HepG2 (cell line): ENCODE measurements around the gene FAM120C. TPM values are rescaled to one million over a fixed set of nuclear protein-coding genes. Genes with fewer than 3 reads are reported as not detected.

Experiments
- CEBPB ChIP-seq: IDR thresholded peaks from 2 replicates; pipeline ENCODE4 v1.6.1; 2011; ENCODE audit warnings: low read depth, low read length, improper control_type of control experiment, borderline replicate concordance
- DMAP1 ChIP-seq: IDR thresholded peaks from 2 replicates; pipeline ENCODE4 v1.6.1; 2016
- GABPB1 ChIP-seq: IDR thresholded peaks from 2 replicates; pipeline ENCODE4 v1.6.1; 2016; ENCODE audit warnings: mild to moderate bottlenecking, missing genetic modification reagents, moderate library complexity, missing compliant biosample characterization
- HES4 ChIP-seq: sonication (generic); formaldehyde crosslinking; IDR thresholded peaks from 2 replicates; pipeline ENCODE4 v1.9.0; 2021; ENCODE audit warnings: mild to moderate bottlenecking, missing genetic modification reagents, borderline replicate concordance
- MATR3 ChIP-seq: sonication (generic); formaldehyde crosslinking; IDR thresholded peaks from 2 replicates; pipeline ENCODE4 v1.4.0; 2020; ENCODE audit warnings: missing genetic modification reagents
- MEF2D ChIP-seq: sonication (generic); formaldehyde crosslinking; IDR thresholded peaks from 2 replicates; pipeline ENCODE4 v1.5.1; 2020; ENCODE audit warnings: mild to moderate bottlenecking, missing genetic modification reagents
- MEIS1 ChIP-seq: sonication (generic); formaldehyde crosslinking; IDR thresholded peaks from 2 replicates; pipeline ENCODE4 v1.9.0; 2021; ENCODE audit warnings: mild to moderate bottlenecking, missing genetic modification reagents, moderate library complexity, borderline replicate concordance
- POLR2AphosphoS2 ChIP-seq: IDR thresholded peaks from 2 replicates; pipeline ENCODE4 v1.6.1; 2011; ENCODE audit warnings: low read depth, low read length, improper control_type of control experiment
- ZNF121 ChIP-seq: sonication (generic); formaldehyde crosslinking; IDR thresholded peaks from 2 replicates; pipeline ENCODE4 v1.5.0; 2020; ENCODE audit warnings: mild to moderate bottlenecking, missing genetic modification reagents
- ZNF616 ChIP-seq: sonication (generic); formaldehyde crosslinking; IDR thresholded peaks from 2 replicates; pipeline ENCODE4 v1.5.0; 2020; ENCODE audit warnings: low read depth, mild to moderate bottlenecking, missing genetic modification reagents
- polyA plus RNA-seq, 8 experiments: library from polyadenylated mRNA; depleted of rRNA in 3 of 8; stranded (reverse) in 7 of 8; unstranded in 1 of 8; fragments of >200 nt; fragmentation: Illumina TruSeq in 4 of 8; extraction: Trizol in 4 of 8; gene quantifications; 2 replicates each; pipeline versions ENCODE4 v1.2.1 to v1.2.3, GENCODE V29; 2011 to 2016; ENCODE audit warnings: low read depth in 4 of 8, missing spikeins in 1 of 8, mixed read lengths in 1 of 8; ENCODE audit not compliant: insufficient read depth in 1 of 8
- total RNA-seq, 5 experiments: library from RNA; depleted of rRNA; stranded (reverse); fragments of >200 nt; fragmentation: Illumina TruSeq; extraction: Trizol; gene quantifications; 2 replicates each; pipeline ENCODE4 v1.2.3, GENCODE V29; 2016; ENCODE audit warnings: low read depth in 1 of 5
- TF ChIP-seq, protein P1 (sequence below): IDR thresholded peaks from 2 replicates; pipeline ENCODE4 v1.6.1; 2018; ENCODE audit warnings: missing genetic modification reagents, mild to moderate bottlenecking, missing compliant biosample characterization
- TF ChIP-seq, protein P2 (sequence below): sonication (generic); formaldehyde crosslinking; IDR thresholded peaks from 2 replicates; pipeline ENCODE4 v1.5.1; 2020; ENCODE audit warnings: mild to moderate bottlenecking, missing genetic modification reagents, borderline replicate concordance
- TF ChIP-seq, protein P3 (sequence below): sonication (generic); formaldehyde crosslinking; IDR thresholded peaks from 2 replicates; pipeline ENCODE4 v1.5.0; 2020; ENCODE audit warnings: missing genetic modification reagents
- TF ChIP-seq, protein P4 (sequence below): sonication (generic); formaldehyde crosslinking; IDR thresholded peaks from 2 replicates; pipeline ENCODE4 v1.4.0; 2020; ENCODE audit warnings: missing genetic modification reagents
- TF ChIP-seq, protein P5 (sequence below): sonication (generic); formaldehyde crosslinking; IDR thresholded peaks from 2 replicates; pipeline ENCODE4 v1.4.0; 2020; ENCODE audit warnings: missing genetic modification reagents

The FAM120C gene
- total and polyA plus RNA-seq, 2 of the 13 experiments (the other 11 are each of a cell fraction or from before 2014, with no cell fraction given), result 4.6 to 7.4 TPM

DNA sequence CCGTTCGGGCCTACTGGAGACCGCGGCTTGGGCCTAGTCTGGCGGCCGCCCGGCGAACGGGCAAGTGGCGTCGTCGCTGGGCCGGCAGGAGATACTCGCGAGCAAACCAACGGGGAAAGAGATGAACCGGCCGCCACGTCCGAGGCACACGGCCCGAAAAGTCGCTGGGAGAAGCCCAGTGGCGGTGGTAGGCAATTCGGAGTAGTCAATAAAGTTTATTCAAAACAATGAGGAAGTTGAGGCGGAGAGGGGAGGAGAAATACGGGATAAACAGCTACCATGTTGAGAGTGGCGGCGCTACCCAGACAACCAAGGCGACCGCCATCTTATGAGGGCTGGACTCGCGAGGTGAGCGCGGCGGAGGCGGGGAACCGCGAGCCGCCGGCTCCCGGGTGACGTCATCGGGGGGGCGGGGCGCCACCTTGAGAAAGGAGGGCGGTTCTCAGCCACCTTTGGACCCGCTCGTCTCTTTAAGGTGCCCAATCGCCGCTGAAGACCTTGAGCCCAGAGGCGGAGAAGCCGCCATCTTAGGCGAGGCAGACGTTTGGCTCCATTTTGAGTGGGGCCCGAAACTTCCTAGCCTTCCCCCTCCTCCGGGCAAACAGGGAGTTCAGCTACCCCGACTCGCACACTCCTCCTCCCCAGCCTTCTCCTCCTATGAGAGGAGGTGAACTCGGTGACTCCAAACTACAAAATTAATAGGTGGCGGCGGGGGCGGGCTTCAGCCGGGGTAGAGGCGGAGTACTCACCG lies 138.8 kb downstream of the FAM120C start, which contains the start of gene PHF8 (continued):
- TF ChIP-seq GABPB1 (CRISPR knock-in tag) (peak; percentile 77), CEBPB (no peak), MEF2D (CRISPR knock-in tag) (no peak), ZNF616 (CRISPR knock-in tag) (no peak), HES4 (CRISPR knock-in tag) (0 out of 2 replicates have a peak, but pooled peaks have one; percentile 25), MATR3 (CRISPR knock-in tag) (no peak), POLR2AphosphoS2 (no peak), MEIS1 (no peak), ZNF121 (CRISPR knock-in tag) (no peak), DMAP1 (CRISPR knock-in tag) (peak; percentile 18; the same call in 1 of the 2 replicates)
- TF ChIP-seq, protein P1, sequence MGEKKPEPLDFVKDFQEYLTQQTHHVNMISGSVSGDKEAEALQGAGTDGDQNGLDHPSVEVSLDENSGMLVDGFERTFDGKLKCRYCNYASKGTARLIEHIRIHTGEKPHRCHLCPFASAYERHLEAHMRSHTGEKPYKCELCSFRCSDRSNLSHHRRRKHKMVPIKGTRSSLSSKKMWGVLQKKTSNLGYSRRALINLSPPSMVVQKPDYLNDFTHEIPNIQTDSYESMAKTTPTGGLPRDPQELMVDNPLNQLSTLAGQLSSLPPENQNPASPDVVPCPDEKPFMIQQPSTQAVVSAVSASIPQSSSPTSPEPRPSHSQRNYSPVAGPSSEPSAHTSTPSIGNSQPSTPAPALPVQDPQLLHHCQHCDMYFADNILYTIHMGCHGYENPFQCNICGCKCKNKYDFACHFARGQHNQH (CRISPR knock-in tag), result no peak
- TF ChIP-seq, protein P2, sequence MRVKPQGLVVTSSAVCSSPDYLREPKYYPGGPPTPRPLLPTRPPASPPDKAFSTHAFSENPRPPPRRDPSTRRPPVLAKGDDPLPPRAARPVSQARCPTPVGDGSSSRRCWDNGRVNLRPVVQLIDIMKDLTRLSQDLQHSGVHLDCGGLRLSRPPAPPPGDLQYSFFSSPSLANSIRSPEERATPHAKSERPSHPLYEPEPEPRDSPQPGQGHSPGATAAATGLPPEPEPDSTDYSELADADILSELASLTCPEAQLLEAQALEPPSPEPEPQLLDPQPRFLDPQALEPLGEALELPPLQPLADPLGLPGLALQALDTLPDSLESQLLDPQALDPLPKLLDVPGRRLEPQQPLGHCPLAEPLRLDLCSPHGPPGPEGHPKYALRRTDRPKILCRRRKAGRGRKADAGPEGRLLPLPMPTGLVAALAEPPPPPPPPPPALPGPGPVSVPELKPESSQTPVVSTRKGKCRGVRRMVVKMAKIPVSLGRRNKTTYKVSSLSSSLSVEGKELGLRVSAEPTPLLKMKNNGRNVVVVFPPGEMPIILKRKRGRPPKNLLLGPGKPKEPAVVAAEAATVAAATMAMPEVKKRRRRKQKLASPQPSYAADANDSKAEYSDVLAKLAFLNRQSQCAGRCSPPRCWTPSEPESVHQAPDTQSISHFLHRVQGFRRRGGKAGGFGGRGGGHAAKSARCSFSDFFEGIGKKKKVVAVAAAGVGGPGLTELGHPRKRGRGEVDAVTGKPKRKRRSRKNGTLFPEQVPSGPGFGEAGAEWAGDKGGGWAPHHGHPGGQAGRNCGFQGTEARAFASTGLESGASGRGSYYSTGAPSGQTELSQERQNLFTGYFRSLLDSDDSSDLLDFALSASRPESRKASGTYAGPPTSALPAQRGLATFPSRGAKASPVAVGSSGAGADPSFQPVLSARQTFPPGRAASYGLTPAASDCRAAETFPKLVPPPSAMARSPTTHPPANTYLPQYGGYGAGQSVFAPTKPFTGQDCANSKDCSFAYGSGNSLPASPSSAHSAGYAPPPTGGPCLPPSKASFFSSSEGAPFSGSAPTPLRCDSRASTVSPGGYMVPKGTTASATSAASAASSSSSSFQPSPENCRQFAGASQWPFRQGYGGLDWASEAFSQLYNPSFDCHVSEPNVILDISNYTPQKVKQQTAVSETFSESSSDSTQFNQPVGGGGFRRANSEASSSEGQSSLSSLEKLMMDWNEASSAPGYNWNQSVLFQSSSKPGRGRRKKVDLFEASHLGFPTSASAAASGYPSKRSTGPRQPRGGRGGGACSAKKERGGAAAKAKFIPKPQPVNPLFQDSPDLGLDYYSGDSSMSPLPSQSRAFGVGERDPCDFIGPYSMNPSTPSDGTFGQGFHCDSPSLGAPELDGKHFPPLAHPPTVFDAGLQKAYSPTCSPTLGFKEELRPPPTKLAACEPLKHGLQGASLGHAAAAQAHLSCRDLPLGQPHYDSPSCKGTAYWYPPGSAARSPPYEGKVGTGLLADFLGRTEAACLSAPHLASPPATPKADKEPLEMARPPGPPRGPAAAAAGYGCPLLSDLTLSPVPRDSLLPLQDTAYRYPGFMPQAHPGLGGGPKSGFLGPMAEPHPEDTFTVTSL (CRISPR knock-in tag), result 0 out of 2 replicates have a peak, but pooled peaks have one; percentile 3
- TF ChIP-seq, protein P3, sequence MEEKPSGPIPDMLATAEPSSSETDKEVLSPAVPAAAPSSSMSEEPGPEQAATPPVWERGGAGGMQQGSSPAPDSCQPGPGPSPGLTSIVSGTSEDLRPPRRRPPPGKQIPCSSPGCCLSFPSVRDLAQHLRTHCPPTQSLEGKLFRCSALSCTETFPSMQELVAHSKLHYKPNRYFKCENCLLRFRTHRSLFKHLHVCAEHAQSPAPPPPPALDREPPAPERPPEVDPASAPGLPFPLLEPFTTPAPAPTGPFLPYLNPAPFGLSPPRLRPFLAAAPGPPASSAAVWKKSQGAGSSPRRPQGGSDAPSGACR (CRISPR knock-in tag), result no peak
- TF ChIP-seq, protein P4, sequence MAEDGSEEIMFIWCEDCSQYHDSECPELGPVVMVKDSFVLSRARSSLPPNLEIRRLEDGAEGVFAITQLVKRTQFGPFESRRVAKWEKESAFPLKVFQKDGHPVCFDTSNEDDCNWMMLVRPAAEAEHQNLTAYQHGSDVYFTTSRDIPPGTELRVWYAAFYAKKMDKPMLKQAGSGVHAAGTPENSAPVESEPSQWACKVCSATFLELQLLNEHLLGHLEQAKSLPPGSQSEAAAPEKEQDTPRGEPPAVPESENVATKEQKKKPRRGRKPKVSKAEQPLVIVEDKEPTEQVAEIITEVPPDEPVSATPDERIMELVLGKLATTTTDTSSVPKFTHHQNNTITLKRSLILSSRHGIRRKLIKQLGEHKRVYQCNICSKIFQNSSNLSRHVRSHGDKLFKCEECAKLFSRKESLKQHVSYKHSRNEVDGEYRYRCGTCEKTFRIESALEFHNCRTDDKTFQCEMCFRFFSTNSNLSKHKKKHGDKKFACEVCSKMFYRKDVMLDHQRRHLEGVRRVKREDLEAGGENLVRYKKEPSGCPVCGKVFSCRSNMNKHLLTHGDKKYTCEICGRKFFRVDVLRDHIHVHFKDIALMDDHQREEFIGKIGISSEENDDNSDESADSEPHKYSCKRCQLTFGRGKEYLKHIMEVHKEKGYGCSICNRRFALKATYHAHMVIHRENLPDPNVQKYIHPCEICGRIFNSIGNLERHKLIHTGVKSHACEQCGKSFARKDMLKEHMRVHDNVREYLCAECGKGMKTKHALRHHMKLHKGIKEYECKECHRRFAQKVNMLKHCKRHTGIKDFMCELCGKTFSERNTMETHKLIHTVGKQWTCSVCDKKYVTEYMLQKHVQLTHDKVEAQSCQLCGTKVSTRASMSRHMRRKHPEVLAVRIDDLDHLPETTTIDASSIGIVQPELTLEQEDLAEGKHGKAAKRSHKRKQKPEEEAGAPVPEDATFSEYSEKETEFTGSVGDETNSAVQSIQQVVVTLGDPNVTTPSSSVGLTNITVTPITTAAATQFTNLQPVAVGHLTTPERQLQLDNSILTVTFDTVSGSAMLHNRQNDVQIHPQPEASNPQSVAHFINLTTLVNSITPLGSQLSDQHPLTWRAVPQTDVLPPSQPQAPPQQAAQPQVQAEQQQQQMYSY (CRISPR knock-in tag), result no peak
- TF ChIP-seq, protein P5, sequence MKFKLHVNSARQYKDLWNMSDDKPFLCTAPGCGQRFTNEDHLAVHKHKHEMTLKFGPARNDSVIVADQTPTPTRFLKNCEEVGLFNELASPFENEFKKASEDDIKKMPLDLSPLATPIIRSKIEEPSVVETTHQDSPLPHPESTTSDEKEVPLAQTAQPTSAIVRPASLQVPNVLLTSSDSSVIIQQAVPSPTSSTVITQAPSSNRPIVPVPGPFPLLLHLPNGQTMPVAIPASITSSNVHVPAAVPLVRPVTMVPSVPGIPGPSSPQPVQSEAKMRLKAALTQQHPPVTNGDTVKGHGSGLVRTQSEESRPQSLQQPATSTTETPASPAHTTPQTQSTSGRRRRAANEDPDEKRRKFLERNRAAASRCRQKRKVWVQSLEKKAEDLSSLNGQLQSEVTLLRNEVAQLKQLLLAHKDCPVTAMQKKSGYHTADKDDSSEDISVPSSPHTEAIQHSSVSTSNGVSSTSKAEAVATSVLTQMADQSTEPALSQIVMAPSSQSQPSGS (CRISPR knock-in tag), result peak; percentile 87
